ENCODE measurements around the gene TALDO1.

- TF ChIP-seq, protein P1, sequence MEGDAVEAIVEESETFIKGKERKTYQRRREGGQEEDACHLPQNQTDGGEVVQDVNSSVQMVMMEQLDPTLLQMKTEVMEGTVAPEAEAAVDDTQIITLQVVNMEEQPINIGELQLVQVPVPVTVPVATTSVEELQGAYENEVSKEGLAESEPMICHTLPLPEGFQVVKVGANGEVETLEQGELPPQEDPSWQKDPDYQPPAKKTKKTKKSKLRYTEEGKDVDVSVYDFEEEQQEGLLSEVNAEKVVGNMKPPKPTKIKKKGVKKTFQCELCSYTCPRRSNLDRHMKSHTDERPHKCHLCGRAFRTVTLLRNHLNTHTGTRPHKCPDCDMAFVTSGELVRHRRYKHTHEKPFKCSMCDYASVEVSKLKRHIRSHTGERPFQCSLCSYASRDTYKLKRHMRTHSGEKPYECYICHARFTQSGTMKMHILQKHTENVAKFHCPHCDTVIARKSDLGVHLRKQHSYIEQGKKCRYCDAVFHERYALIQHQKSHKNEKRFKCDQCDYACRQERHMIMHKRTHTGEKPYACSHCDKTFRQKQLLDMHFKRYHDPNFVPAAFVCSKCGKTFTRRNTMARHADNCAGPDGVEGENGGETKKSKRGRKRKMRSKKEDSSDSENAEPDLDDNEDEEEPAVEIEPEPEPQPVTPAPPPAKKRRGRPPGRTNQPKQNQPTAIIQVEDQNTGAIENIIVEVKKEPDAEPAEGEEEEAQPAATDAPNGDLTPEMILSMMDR (IDR thresholded peaks at IDR 0.05; ENCODE audit: low read length) = no peak
- no peak for TF ChIP-seq EZH2phosphoT487 (IDR thresholded peaks at IDR 0.05; ENCODE audit: low read length)
Observed at GRCh38 chr11:796565-797295, 49.5 kb downstream of the TALDO1 start.

Data from MM.1S (cell line).